SK-N-SH (cell line): ENCODE data around the gene MIPEP. TPM values are rescaled to one million over a fixed set of nuclear protein-coding genes. Genes with fewer than 3 reads are reported as not detected.

ENCODE experiments used
- CTCF ChIA-PET: fragments of 300-600, 350-600 bp; formaldehyde crosslinking; extraction: SDS; loops from one replicate; lab custom pipeline; 2021; lab: Yijun Ruan, JAX
- POLR2A ChIA-PET: fragments of 350-600 bp; sonication (Branson Sonifier 250); formaldehyde crosslinking; extraction: SDS; loops from one replicate; lab custom pipeline; 2020; ENCODE audit warnings: antibody characterized with exemption, inconsistent platforms; lab: Yijun Ruan, JAX
- DNase-seq: peaks from one replicate; pipeline ENCODE4 v3.0.0; 2012
- H2AFZ ChIP-seq: fragments of 200-600 bp; sonication (generic); 2 replicates; pipeline ENCODE4 v1.8.1; 2016; ENCODE audit warnings: antibody characterized with exemption, mild to moderate bottlenecking, low read depth
- H3F3A ChIP-seq: fragments of 200-600 bp; sonication (generic); replicated peaks from 2 replicates; pipeline ENCODE3; 2016; ENCODE audit warnings: antibody characterized with exemption, mild to moderate bottlenecking; ENCODE audit not compliant: insufficient read depth
- H3K27ac ChIP-seq, 2 experiments: fragments of 200-500 bp in 1 of 2; fragments of 200-600 bp in 1 of 2; sonication (Bioruptor generic) in 1 of 2; sonication (generic), shearing (Covaris generic) in 1 of 2; 2 replicates each; pipeline versions ENCODE4 v1.5.1 to v1.6.1; 2014 to 2016; ENCODE audit warnings: low read depth in 2 of 2, inconsistent platforms in 1 of 2, low read length in 1 of 2, mild to moderate bottlenecking in 1 of 2, mixed read lengths in 1 of 2
- H3K27me3 ChIP-seq: fragments of 200-600 bp; sonication (generic), shearing (Covaris generic); 2 replicates; pipeline ENCODE4 v1.6.1; 2016; ENCODE audit warnings: mixed run types; ENCODE audit not compliant: insufficient read depth
- H3K36me3 ChIP-seq, 2 experiments: fragments of 200-500 bp in 1 of 2; fragments of 200-600 bp in 1 of 2; sonication (Bioruptor generic) in 1 of 2; sonication (generic) in 1 of 2; replicated peaks in 1 of 2; 2 replicates each; pipeline versions ENCODE3 to v1.5.1; 2014 to 2016; ENCODE audit warnings: low read length in 1 of 2, mild to moderate bottlenecking in 1 of 2; ENCODE audit not compliant: insufficient read depth in 2 of 2, control insufficient read depth in 1 of 2
- H3K4me1 ChIP-seq, 2 experiments: fragments of 200-500 bp in 1 of 2; fragments of 200-600 bp in 1 of 2; sonication (Bioruptor generic) in 1 of 2; sonication (generic), shearing (Covaris generic) in 1 of 2; 2 replicates each; pipeline versions ENCODE4 v1.5.1 to v1.6.1; 2014 to 2016; ENCODE audit warnings: low read depth in 1 of 2, low read length in 1 of 2, mixed run types in 1 of 2; ENCODE audit not compliant: insufficient read depth in 2 of 2, control insufficient read depth in 1 of 2
- H3K4me2 ChIP-seq: fragments of 200-600 bp; sonication (generic), shearing (Covaris generic); 2 replicates; pipeline ENCODE4 v1.6.1; 2017; ENCODE audit warnings: mixed run types
- H3K4me3 ChIP-seq, 2 experiments: fragments of 200-500 bp in 1 of 2; fragments of 200-600 bp in 1 of 2; sonication (Bioruptor generic) in 1 of 2; sonication (generic), shearing (Covaris generic) in 1 of 2; 2 replicates each; pipeline versions ENCODE4 v1.5.1 to v1.8.1; 2014 to 2016; ENCODE audit warnings: low read depth in 2 of 2, inconsistent platforms in 1 of 2, low read length in 1 of 2, mild to moderate bottlenecking in 1 of 2, mixed read lengths in 1 of 2, moderate library complexity in 1 of 2
- H3K79me2 ChIP-seq: fragments of 200-600 bp; sonication (generic); 2 replicates; pipeline ENCODE4 v1.8.1; 2017; ENCODE audit warnings: mild to moderate bottlenecking; ENCODE audit not compliant: insufficient read depth
- H3K9ac ChIP-seq: fragments of 200-600 bp; sonication (generic); 2 replicates; pipeline ENCODE4 v1.6.1; 2017; ENCODE audit warnings: mixed run types
- H3K9me2 ChIP-seq: fragments of 200-600 bp; sonication (generic); 2 replicates; pipeline ENCODE4 v1.6.1; 2017; ENCODE audit warnings: mixed run types
- H3K9me3 ChIP-seq: fragments of 200-600 bp; sonication (generic); 2 replicates; pipeline ENCODE4 v1.6.1; 2017; ENCODE audit warnings: mixed run types, mild to moderate bottlenecking, moderate library complexity
- H4K20me1 ChIP-seq: fragments of 200-600 bp; sonication (generic); 2 replicates; pipeline ENCODE4 v1.6.1; 2017; ENCODE audit warnings: mild to moderate bottlenecking, mixed run types; ENCODE audit not compliant: insufficient read depth
- CTCF ChIP-seq: fragments of 200-600 bp; sonication (generic); IDR thresholded peaks from 2 replicates; pipeline ENCODE4 v1.6.1; 2017; ENCODE audit warnings: antibody characterized with exemption, mild to moderate bottlenecking, moderate library complexity
- ELF1 ChIP-seq: IDR thresholded peaks from 2 replicates; pipeline ENCODE4 v1.4.0; 2012
- EZH2phosphoT487 ChIP-seq: fragments of 200-600 bp; sonication (generic); IDR thresholded peaks from 2 replicates; pipeline ENCODE4 v1.6.1; 2017; ENCODE audit warnings: low read depth, mixed run types, mild to moderate bottlenecking, antibody characterized with exemption, moderate library complexity, borderline replicate concordance
- JUND ChIP-seq: IDR thresholded peaks from 2 replicates; pipeline ENCODE4 v1.4.0; 2012
- POLR2AphosphoS5 ChIP-seq: IDR thresholded peaks from 2 replicates; pipeline ENCODE4 v1.6.1; 2012; ENCODE audit warnings: low read depth, low read length
- RAD21 ChIP-seq: IDR thresholded peaks from 2 replicates; pipeline ENCODE4 v1.6.1; 2012; ENCODE audit warnings: mild to moderate bottlenecking, low read length
- REST ChIP-seq: IDR thresholded peaks from 2 replicates; pipeline ENCODE4 v1.6.1; 2012; ENCODE audit warnings: mild to moderate bottlenecking, low read depth, low read length, moderate library complexity
- RFX5 ChIP-seq: IDR thresholded peaks from 2 replicates; pipeline ENCODE4 v1.6.1; 2012; ENCODE audit warnings: mild to moderate bottlenecking, improper control_type of control experiment, low read length
- TCF12 ChIP-seq: IDR thresholded peaks from 2 replicates; pipeline ENCODE4 v1.4.0; 2012
- TEAD4 ChIP-seq: IDR thresholded peaks from 2 replicates; pipeline ENCODE4 v1.4.0; 2012; ENCODE audit warnings: mild to moderate bottlenecking, borderline replicate concordance; ENCODE audit not compliant: insufficient read depth
- USF2 ChIP-seq: fragments of 150-350 bp; IDR thresholded peaks from 2 replicates; pipeline ENCODE4 v1.6.1; 2017; ENCODE audit warnings: antibody characterized with exemption, low read length, low read depth, borderline replicate concordance
- ZBTB33 ChIP-seq: IDR thresholded peaks from 2 replicates; pipeline ENCODE4 v1.4.0; 2012; ENCODE audit warnings: low read depth, borderline replicate concordance
- WGBS: methylation state at CpG from one replicate; pipeline ENCODE4 v1.1.6; 2017; ENCODE audit warnings: low lambda C conversion rate; 5-methylcytosine and 5-hydroxymethylcytosine counted together
- polyA plus RNA-seq, 3 experiments: library from polyadenylated mRNA; depleted of rRNA; stranded (reverse); fragments of >200 nt; gene quantifications; 2 replicates each; pipeline ENCODE4 v1.2.3, GENCODE V29; 2012

Gene MIPEP
- polyA plus RNA-seq, 1 of the 3 experiments (the other 2 are of a cell fraction) = 12.7 TPM

- ChIA-PET POLR2A (no interaction called here), CTCF (interaction anchor here (0.8 kb wide), 1 partner anchor 234 kb away, joined by 3 read pairs; no protein-coding TSS in a partner anchor)
- WGBS = 92% methylated on average over 10 of the region's 12 CpGs
- Histone ChIP-seq H4K20me1 (no peaks in the 10 kb centered on the region), H3K9ac (no peak overlapping the region), H3K9me2 (no peaks in the 10 kb centered on the region), H3K27ac (no peak overlapping the region), H3K79me2 (no peaks in the 10 kb centered on the region), H2AFZ (no peak overlapping the region), H3K27me3 (no peaks in the 10 kb centered on the region), H3F3A (no peaks in the 10 kb centered on the region), H3K4me1 (no peaks in the 10 kb centered on the region; a peak in 1 of 4 replicates), H3K4me3 (no peak overlapping the region), H3K4me2 (no peak overlapping the region), H3K36me3 (no peaks in the 10 kb centered on the region), H3K9me3 (no peaks in the 10 kb centered on the region)
- TF ChIP-seq CTCF (no peak), ZBTB33 (no peak), RFX5 (no peak), TCF12 (no peak), TEAD4 (no peak), REST (no peak), USF2 (no peak)
- no peak for DNase-seq
These were observed 187.6 kb downstream of the MIPEP start for GRCh38 chr13:23701636-23702035.

GRCh38 chr13:23701186-23701585 is 188.0 kb downstream of the MIPEP start:
- Histone ChIP-seq H3K79me2 (no peaks in the 10 kb centered on the region), H3K4me2 (no peak overlapping the region), H3K9me2 (no peaks in the 10 kb centered on the region), H3K9ac (no peak overlapping the region), H2AFZ (no peak overlapping the region), H4K20me1 (no peaks in the 10 kb centered on the region), H3K36me3 (no peaks in the 10 kb centered on the region), H3K4me3 (no peak overlapping the region), H3K9me3 (no peaks in the 10 kb centered on the region), H3K27me3 (no peaks in the 10 kb centered on the region), H3F3A (no peaks in the 10 kb centered on the region), H3K27ac (no peak overlapping the region), H3K4me1 (no peaks in the 10 kb centered on the region; a peak in 1 of 4 replicates)
- no peak for TF ChIP-seq JUND
- no peak for TF ChIP-seq RAD21
- TF ChIP-seq USF2 = no peak
- no peak for TF ChIP-seq POLR2AphosphoS5
- TF ChIP-seq ELF1 = no peak
- no peak for TF ChIP-seq TEAD4
- TF ChIP-seq EZH2phosphoT487 = no peak
- WGBS = 91% methylated on average over 5 of the region's 5 CpGs
- DNase-seq = no peak
- ChIA-PET CTCF (interaction anchor here (0.8 kb wide), 1 partner anchor 234 kb away, joined by 3 read pairs; no protein-coding TSS in a partner anchor), POLR2A (no interaction called here)
